Measurements from ENCODE around the gene TLN1. TPM values are rescaled to one million over a fixed set of nuclear protein-coding genes. Genes with fewer than 3 reads are reported as not detected.

The TLN1 gene
- total RNA-seq, 2 donors from 2014 or later = 273 to 370 TPM

GRCh38 chr9:35689542-35690293, 42.3 kb downstream of the TLN1 start, which contains the start of gene TPM2:
TPM2 (minus strand) TSS chr9:35689925; CDS start chr9:35689817, 108 bp downstream.
- peaks cover 0 to 56% of the 10 kb centered on the region in 2 donors for H3K4me1 ChIP-seq
- H3K4me3 ChIP-seq = peak within 1 kb of the TSS; percentile 70 to 74
- H3K36me3 ChIP-seq = peaks cover 27% of the 10 kb centered on the region
- H3K27ac ChIP-seq = peak within 1 kb of the TSS; percentile 97 to 99
- no peaks in the 10 kb centered on the region for H3K9me3 ChIP-seq
- peak; percentile 67 for DNase-seq (ENCODE audit: low spot score)
- H3K27me3 ChIP-seq = no peaks in the 10 kb centered on the region
- TF ChIP-seq, protein P1, sequence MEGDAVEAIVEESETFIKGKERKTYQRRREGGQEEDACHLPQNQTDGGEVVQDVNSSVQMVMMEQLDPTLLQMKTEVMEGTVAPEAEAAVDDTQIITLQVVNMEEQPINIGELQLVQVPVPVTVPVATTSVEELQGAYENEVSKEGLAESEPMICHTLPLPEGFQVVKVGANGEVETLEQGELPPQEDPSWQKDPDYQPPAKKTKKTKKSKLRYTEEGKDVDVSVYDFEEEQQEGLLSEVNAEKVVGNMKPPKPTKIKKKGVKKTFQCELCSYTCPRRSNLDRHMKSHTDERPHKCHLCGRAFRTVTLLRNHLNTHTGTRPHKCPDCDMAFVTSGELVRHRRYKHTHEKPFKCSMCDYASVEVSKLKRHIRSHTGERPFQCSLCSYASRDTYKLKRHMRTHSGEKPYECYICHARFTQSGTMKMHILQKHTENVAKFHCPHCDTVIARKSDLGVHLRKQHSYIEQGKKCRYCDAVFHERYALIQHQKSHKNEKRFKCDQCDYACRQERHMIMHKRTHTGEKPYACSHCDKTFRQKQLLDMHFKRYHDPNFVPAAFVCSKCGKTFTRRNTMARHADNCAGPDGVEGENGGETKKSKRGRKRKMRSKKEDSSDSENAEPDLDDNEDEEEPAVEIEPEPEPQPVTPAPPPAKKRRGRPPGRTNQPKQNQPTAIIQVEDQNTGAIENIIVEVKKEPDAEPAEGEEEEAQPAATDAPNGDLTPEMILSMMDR (IDR thresholded peaks at IDR 0.05) = no peak

DNA sequence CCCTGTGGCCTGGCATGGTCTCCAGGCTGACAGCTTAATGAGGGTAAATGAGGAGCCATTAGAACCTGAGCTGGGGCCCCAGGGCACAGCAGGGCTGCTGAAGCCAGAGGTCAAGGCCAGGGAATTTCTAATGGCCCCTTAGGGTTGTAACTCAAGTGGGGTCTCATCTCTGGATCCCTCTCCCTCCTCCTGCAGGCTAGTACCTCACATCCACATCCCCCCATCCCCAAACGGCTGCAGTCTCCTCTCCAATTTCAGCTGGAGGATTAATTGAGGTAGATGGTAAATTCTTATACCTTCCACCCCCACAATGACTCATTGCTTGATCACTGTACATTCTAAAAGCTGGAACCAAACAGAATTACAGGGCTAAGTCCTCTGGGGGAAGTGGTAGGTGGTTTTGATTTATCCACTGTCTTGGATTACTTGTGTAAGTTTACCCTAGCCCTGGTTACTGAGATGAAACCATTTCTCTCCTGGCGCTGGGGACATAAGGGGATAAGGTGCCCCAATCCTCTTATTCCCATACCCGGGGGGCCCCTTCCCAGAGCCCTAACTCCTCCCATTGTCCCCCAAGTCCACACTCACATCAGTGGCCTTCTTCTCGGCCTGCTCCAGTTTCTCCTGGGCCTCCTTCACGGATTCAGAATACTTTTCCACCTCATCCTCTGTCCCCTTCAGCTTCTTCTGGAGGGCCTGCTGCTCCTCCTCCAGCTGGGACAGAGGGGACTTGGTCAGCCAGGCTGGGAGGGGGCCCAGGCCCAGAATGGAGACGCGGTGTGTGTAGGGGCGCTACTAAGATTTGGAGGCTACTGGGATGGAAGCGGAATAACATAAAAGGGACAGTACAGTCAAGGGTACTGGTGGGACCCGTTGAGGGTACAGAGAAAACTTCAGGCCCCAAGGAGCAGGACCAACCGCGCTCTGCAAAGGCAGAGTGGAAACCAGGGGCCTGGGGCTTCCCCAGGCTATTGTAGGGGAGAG, 43.1 kb downstream of the TLN1 start:
- TF ChIP-seq, protein P1 (IDR thresholded peaks at IDR 0.05) = no peak
- H3K36me3 ChIP-seq = peaks cover 36% of the 10 kb centered on the region
- H3K27ac ChIP-seq = peak overlapping the region; percentile 97 to 99
- no peaks in the 10 kb centered on the region for H3K9me3 ChIP-seq
- peak overlapping the region; percentile 70 to 74 for H3K4me3 ChIP-seq
- H3K27me3 ChIP-seq = no peaks in the 10 kb centered on the region
- H3K4me1 ChIP-seq = peaks cover 0 to 56% of the 10 kb centered on the region in 2 donors
- DNase-seq (ENCODE audit: low spot score) = no peak

DNA sequence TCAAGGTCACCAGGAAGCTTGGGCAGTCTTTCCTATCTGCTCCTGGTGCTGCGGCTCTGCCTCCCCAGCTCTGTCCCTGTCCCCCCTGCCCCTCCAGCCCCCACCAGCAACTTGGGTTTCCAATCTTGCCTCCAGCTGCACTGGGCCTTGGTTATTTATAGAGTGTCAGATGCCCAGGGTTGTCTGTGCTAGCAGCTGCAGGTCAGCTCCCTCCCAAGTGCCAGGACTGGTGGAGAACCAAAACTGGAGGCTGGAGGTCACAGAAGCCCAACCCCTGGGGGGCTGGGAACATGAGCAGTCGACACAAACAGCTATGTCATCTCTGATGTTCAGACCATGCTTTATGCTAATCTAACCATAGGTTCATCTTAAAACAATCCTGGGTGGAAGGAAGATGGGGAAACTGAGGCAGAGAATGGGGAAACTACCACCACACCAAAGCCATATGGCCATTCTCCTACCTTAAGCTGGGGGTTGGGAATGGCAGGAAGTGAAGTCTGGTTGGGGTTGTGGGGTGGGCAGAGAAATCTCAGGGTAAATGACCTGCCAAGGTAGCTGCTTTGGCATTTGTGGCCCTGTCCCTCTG, 43.9 kb downstream of the TLN1 start:
- no peaks in the 10 kb centered on the region for H3K9me3 ChIP-seq
- TF ChIP-seq, protein P1 (IDR thresholded peaks at IDR 0.05) = no peak
- no peak for DNase-seq (ENCODE audit: low spot score)
- peak overlapping the region; percentile 97 to 99 for H3K27ac ChIP-seq
- H3K4me3 ChIP-seq = peak overlapping the region; percentile 70 to 74
- H3K27me3 ChIP-seq = no peaks in the 10 kb centered on the region
- peaks cover 0 to 56% of the 10 kb centered on the region in 2 donors for H3K4me1 ChIP-seq
- H3K36me3 ChIP-seq = peaks cover 43% of the 10 kb centered on the region

GRCh38 chr9:35687306-35687705, 44.7 kb downstream of the TLN1 start:
- DNase-seq (ENCODE audit: low spot score) = no peak
- H3K36me3 ChIP-seq = peaks cover 50% of the 10 kb centered on the region
- peak overlapping the region; percentile 70 to 74 for H3K4me3 ChIP-seq

More at GRCh38 chr9:35687306-35687705, 44.7 kb downstream of the TLN1 start:
- no peaks in the 10 kb centered on the region for H3K9me3 ChIP-seq
- no peaks in the 10 kb centered on the region for H3K27me3 ChIP-seq
- TF ChIP-seq, protein P1 (IDR thresholded peaks at IDR 0.05) = no peak
- H3K27ac ChIP-seq = peak overlapping the region; percentile 97 to 99
- H3K4me1 ChIP-seq = peaks cover 0 to 56% of the 10 kb centered on the region in 2 donors

Data from right atrium auricular region (tissue), 2 donors.